ENCODE measurements around the gene OGFOD1. TPM values are rescaled to one million over a fixed set of nuclear protein-coding genes. Genes with fewer than 3 reads are reported as not detected.

OGFOD1 gene
- total and polyA plus RNA-seq, 9 of the 15 experiments (the other 6 are each of a cell fraction or from before 2014, with no cell fraction given): 60.4 to 134 (median 85.8) TPM

DNA sequence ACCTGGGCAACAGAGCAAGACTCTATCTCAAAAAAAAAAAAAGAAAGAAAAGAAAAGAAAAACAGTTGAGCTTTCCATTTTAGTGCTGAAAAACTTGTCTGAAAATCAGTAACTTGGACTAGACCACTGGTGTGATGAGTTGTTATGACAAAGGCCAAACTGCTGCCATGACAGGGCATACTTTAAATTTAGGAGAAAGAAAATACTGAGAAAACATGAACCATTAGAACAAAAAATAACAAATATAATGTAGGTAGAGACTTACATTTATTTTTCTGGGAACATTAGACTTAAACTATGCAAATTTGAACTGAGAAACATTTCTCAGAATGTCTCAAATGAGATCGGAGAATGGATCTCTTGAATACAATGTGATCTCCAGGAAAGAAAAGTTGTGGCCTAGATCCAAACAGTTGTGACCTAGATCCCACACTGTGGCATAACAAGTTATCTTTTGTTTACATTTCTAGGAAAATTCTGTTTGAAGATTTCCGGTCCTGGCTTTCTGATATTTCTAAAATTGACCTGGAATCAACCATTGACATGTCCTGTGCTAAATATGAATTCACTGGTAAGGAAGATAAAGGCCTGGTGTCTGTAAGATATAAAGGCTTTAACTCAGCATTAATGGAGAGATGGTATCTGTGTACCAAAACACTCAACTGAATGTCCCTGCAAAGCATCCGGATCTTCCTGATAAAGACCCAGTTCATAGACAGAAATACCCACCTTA lies 10.9 kb downstream of the OGFOD1 start (continued):
- TF ChIP-seq BRF1 (IDR thresholded peaks at IDR 0.05; ENCODE audit: borderline replicate concordance, extremely low read depth, insufficient read length) (no peak), FOXP1 (CRISPR knock-in tag; IDR thresholded peaks at IDR 0.05) (no peak), SMARCE1 (IDR thresholded peaks at IDR 0.05) (peak; percentile 87), ZNF830 (CRISPR knock-in tag; IDR thresholded peaks at IDR 0.05) (no peak), SMC3 (conservative IDR thresholded peaks at IDR 0.05; ENCODE audit: insufficient read depth, low read depth, low read length) (no peak), ZNF644 (tag; IDR thresholded peaks at IDR 0.05; ENCODE audit: low read depth) (no peak; the same call in 1 of the 2 replicates), TEAD2 (tag; IDR thresholded peaks at IDR 0.05) (no peak), ATF7 (IDR thresholded peaks at IDR 0.05) (peak; percentile 55; the same call in 1 of the 2 replicates), FOS (IDR thresholded peaks at IDR 0.05; ENCODE audit: extremely low read depth, insufficient read length) (no peak), TAF9B (IDR thresholded peaks at IDR 0.05; ENCODE audit: partially characterized antibody) (peak; percentile 38), ETS2 (tag; IDR thresholded peaks at IDR 0.05; ENCODE audit: borderline replicate concordance, poor library complexity, severe bottlenecking) (no peak), SREBF1 (IDR thresholded peaks at IDR 0.05; ENCODE audit: borderline replicate concordance, low read depth, low read length) (no peak), CXXC5 (CRISPR knock-in tag; IDR thresholded peaks at IDR 0.05) (peak; percentile 13; the same call in 1 of the 2 replicates), ZNF696 (CRISPR knock-in tag; conservative IDR thresholded peaks at IDR 0.05) (no peak), GATA2 (CRISPR knock-in tag; IDR thresholded peaks at IDR 0.05) (no peak), L3MBTL2 (IDR thresholded peaks at IDR 0.05) (no peak), TAF15 (IDR thresholded peaks at IDR 0.05; ENCODE audit: low read depth, low read length) (no peak)
- TF ChIP-seq, protein P1, sequence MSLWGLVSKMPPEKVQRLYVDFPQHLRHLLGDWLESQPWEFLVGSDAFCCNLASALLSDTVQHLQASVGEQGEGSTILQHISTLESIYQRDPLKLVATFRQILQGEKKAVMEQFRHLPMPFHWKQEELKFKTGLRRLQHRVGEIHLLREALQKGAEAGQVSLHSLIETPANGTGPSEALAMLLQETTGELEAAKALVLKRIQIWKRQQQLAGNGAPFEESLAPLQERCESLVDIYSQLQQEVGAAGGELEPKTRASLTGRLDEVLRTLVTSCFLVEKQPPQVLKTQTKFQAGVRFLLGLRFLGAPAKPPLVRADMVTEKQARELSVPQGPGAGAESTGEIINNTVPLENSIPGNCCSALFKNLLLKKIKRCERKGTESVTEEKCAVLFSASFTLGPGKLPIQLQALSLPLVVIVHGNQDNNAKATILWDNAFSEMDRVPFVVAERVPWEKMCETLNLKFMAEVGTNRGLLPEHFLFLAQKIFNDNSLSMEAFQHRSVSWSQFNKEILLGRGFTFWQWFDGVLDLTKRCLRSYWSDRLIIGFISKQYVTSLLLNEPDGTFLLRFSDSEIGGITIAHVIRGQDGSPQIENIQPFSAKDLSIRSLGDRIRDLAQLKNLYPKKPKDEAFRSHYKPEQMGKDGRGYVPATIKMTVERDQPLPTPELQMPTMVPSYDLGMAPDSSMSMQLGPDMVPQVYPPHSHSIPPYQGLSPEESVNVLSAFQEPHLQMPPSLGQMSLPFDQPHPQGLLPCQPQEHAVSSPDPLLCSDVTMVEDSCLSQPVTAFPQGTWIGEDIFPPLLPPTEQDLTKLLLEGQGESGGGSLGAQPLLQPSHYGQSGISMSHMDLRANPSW (CRISPR knock-in tag; IDR thresholded peaks at IDR 0.05): no peak
- TF ChIP-seq, protein P2, sequence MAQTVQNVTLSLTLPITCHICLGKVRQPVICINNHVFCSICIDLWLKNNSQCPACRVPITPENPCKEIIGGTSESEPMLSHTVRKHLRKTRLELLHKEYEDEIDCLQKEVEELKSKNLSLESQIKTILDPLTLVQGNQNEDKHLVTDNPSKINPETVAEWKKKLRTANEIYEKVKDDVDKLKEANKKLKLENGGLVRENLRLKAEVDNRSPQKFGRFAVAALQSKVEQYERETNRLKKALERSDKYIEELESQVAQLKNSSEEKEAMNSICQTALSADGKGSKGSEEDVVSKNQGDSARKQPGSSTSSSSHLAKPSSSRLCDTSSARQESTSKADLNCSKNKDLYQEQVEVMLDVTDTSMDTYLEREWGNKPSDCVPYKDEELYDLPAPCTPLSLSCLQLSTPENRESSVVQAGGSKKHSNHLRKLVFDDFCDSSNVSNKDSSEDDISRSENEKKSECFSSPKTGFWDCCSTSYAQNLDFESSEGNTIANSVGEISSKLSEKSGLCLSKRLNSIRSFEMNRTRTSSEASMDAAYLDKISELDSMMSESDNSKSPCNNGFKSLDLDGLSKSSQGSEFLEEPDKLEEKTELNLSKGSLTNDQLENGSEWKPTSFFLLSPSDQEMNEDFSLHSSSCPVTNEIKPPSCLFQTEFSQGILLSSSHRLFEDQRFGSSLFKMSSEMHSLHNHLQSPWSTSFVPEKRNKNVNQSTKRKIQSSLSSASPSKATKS (CRISPR knock-in tag; IDR thresholded peaks at IDR 0.05): no peak
- TF ChIP-seq, protein P3, sequence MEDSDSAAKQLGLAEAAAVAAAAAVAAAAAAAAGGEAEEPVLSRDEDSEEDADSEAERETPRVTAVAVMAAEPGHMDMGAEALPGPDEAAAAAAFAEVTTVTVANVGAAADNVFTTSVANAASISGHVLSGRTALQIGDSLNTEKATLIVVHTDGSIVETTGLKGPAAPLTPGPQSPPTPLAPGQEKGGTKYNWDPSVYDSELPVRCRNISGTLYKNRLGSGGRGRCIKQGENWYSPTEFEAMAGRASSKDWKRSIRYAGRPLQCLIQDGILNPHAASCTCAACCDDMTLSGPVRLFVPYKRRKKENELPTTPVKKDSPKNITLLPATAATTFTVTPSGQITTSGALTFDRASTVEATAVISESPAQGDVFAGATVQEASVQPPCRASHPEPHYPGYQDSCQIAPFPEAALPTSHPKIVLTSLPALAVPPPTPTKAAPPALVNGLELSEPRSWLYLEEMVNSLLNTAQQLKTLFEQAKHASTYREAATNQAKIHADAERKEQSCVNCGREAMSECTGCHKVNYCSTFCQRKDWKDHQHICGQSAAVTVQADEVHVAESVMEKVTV (CRISPR knock-in tag; IDR thresholded peaks at IDR 0.05): no peak
